SK-N-SH (cell line): ENCODE measurements around the gene SLC25A21.

ENCODE experiments used
- EZH2phosphoT487 ChIP-seq: fragments of 200-600 bp; sonication (generic); IDR thresholded peaks from 2 replicates; pipeline ENCODE4 v1.6.1; 2017; ENCODE audit warnings: low read depth, mixed run types, mild to moderate bottlenecking, antibody characterized with exemption, moderate library complexity, borderline replicate concordance
- MXI1 ChIP-seq: IDR thresholded peaks from 2 replicates; pipeline ENCODE4 v1.6.1; 2012; ENCODE audit warnings: mild to moderate bottlenecking, low read depth, low read length, improper control_type of control experiment
- NRF1 ChIP-seq: IDR thresholded peaks from 2 replicates; pipeline ENCODE4 v1.6.1; 2012; ENCODE audit warnings: low read depth, mild to moderate bottlenecking, low read length
- RCOR1 ChIP-seq: fragments of 150-350 bp; IDR thresholded peaks from 2 replicates; pipeline ENCODE4 v1.6.1; 2017; ENCODE audit warnings: antibody characterized with exemption, low read length
- SMC3 ChIP-seq: IDR thresholded peaks from 2 replicates; pipeline ENCODE4 v1.6.1; 2012; ENCODE audit warnings: low read depth, low read length, improper control_type of control experiment
- TAF1 ChIP-seq: IDR thresholded peaks from 2 replicates; pipeline ENCODE4 v1.6.1; 2012; ENCODE audit warnings: low read depth, mild to moderate bottlenecking, low read length, moderate library complexity, borderline replicate concordance
- TCF12 ChIP-seq: IDR thresholded peaks from 2 replicates; pipeline ENCODE4 v1.4.0; 2012
- TF ChIP-seq, protein P1 (sequence below): fragments of 200-600 bp; sonication (generic); IDR thresholded peaks from 2 replicates; pipeline ENCODE4 v1.6.1; 2017; ENCODE audit warnings: antibody characterized with exemption, mild to moderate bottlenecking, moderate library complexity
- TF ChIP-seq, protein P2 (sequence below): IDR thresholded peaks from 2 replicates; pipeline ENCODE4; 2012
- TF ChIP-seq, protein P3 (sequence below): IDR thresholded peaks from 2 replicates; pipeline ENCODE4 v1.6.1; 2012; ENCODE audit warnings: mild to moderate bottlenecking, low read depth, low read length, moderate library complexity

DNA sequence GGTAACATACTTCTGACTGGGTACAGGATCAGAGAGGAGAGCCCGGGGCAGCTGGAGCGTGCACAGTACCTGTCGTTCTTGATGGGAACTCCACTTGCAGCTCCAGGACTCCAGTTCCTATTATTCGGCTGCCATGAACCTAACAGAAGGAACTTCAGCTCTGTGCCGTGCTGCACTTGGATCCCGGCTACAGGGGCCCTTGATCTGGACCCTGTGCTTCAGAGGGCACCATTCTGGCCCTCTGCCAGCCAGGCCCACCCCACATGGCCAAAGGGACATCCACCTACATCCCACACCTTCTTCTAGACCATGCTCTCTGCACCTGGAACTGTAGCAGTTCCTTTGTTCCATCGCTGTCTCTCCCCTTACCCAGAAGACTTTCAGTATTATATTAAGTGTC lies 452.6 kb downstream of the SLC25A21 start:
- no peak for TF ChIP-seq RCOR1
- no peak for TF ChIP-seq TAF1
- TF ChIP-seq, protein P1, sequence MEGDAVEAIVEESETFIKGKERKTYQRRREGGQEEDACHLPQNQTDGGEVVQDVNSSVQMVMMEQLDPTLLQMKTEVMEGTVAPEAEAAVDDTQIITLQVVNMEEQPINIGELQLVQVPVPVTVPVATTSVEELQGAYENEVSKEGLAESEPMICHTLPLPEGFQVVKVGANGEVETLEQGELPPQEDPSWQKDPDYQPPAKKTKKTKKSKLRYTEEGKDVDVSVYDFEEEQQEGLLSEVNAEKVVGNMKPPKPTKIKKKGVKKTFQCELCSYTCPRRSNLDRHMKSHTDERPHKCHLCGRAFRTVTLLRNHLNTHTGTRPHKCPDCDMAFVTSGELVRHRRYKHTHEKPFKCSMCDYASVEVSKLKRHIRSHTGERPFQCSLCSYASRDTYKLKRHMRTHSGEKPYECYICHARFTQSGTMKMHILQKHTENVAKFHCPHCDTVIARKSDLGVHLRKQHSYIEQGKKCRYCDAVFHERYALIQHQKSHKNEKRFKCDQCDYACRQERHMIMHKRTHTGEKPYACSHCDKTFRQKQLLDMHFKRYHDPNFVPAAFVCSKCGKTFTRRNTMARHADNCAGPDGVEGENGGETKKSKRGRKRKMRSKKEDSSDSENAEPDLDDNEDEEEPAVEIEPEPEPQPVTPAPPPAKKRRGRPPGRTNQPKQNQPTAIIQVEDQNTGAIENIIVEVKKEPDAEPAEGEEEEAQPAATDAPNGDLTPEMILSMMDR, result no peak
- TF ChIP-seq NRF1, result no peak
- no peak for TF ChIP-seq MXI1
- no peak for TF ChIP-seq SMC3
- TF ChIP-seq, protein P2, sequence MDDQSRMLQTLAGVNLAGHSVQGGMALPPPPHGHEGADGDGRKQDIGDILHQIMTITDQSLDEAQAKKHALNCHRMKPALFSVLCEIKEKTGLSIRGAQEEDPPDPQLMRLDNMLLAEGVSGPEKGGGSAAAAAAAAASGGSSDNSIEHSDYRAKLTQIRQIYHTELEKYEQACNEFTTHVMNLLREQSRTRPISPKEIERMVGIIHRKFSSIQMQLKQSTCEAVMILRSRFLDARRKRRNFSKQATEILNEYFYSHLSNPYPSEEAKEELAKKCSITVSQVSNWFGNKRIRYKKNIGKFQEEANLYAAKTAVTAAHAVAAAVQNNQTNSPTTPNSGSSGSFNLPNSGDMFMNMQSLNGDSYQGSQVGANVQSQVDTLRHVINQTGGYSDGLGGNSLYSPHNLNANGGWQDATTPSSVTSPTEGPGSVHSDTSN, result no peak
- no peak for TF ChIP-seq TCF12
- TF ChIP-seq, protein P3, sequence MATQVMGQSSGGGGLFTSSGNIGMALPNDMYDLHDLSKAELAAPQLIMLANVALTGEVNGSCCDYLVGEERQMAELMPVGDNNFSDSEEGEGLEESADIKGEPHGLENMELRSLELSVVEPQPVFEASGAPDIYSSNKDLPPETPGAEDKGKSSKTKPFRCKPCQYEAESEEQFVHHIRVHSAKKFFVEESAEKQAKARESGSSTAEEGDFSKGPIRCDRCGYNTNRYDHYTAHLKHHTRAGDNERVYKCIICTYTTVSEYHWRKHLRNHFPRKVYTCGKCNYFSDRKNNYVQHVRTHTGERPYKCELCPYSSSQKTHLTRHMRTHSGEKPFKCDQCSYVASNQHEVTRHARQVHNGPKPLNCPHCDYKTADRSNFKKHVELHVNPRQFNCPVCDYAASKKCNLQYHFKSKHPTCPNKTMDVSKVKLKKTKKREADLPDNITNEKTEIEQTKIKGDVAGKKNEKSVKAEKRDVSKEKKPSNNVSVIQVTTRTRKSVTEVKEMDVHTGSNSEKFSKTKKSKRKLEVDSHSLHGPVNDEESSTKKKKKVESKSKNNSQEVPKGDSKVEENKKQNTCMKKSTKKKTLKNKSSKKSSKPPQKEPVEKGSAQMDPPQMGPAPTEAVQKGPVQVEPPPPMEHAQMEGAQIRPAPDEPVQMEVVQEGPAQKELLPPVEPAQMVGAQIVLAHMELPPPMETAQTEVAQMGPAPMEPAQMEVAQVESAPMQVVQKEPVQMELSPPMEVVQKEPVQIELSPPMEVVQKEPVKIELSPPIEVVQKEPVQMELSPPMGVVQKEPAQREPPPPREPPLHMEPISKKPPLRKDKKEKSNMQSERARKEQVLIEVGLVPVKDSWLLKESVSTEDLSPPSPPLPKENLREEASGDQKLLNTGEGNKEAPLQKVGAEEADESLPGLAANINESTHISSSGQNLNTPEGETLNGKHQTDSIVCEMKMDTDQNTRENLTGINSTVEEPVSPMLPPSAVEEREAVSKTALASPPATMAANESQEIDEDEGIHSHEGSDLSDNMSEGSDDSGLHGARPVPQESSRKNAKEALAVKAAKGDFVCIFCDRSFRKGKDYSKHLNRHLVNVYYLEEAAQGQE, result no peak
- TF ChIP-seq EZH2phosphoT487, result no peak
